Measurements from ENCODE around the gene GXYLT2. TPM values are rescaled to one million over a fixed set of nuclear protein-coding genes. Genes with fewer than 3 reads are reported as not detected.

GXYLT2 gene
- polyA plus RNA-seq, 1 donor from 2014 or later = not detected

- Mint-ChIP-seq H3K27me3 (no peaks in the 10 kb centered on the region), H3K9me3 (peaks cover 0 to 2% (median 0%) of the 10 kb centered on the region in 3 donors), H3K4me1 (peaks cover 35 to 55% (median 50%) of the 10 kb centered on the region in 3 donors), H3K4me3 (no peak overlapping the region), H3K36me3 (peaks cover 2% of the 10 kb centered on the region), H3K27ac (no peak overlapping the region)
Measured at GRCh38 chr3:73021301-73021835, 133.5 kb downstream of the GXYLT2 start.

- Mint-ChIP-seq H3K9me3 (no peaks in the 10 kb centered on the region), H3K4me3 (peak overlapping the region in 2 of 4 donors; percentile 11 to 41), H3K36me3 (peaks cover 2% of the 10 kb centered on the region), H3K27ac (peak overlapping the region in 2 of 3 donors; percentile 71 to 82), H3K27me3 (no peaks in the 10 kb centered on the region), H3K4me1 (peaks cover 37 to 55% (median 48%) of the 10 kb centered on the region in 3 donors)
Measured at GRCh38 chr3:73024836-73025235, 137.0 kb downstream of the GXYLT2 start.

- Mint-ChIP-seq H3K36me3 (peaks cover 5% of the 10 kb centered on the region), H3K27ac (peak overlapping the region in 1 of 3 donors; percentile 25), H3K4me1 (peaks cover 44 to 57% (median 48%) of the 10 kb centered on the region in 3 donors), H3K27me3 (no peaks in the 10 kb centered on the region), H3K9me3 (no peaks in the 10 kb centered on the region), H3K4me3 (no peak overlapping the region)
Measured at GRCh38 chr3:73026111-73026759, 138.4 kb downstream of the GXYLT2 start.

Other genes with a start within 250 kb of the GXYLT2 start
- 12.9 TPM for gene SHQ1, start 39.6 kb upstream of the GXYLT2 start, polyA plus RNA-seq
- 37.6 TPM for gene PPP4R2, start 108.8 kb downstream of the GXYLT2 start, polyA plus RNA-seq
- gene EBLN2, start 173.6 kb downstream of the GXYLT2 start, polyA plus RNA-seq = 0.80 TPM